CD4-positive, alpha-beta T cell treated with Interleukin-2 at 100 ng/mL for 4 hours (primary cell): ENCODE data around the gene LMBR1.
"Not testable (repeated sequence)": the region's sequence is repeated elsewhere in the genome, so short reads cannot be mapped to it uniquely, and the experiment has no call there.

Source experiments
- DNase-seq: peaks from one replicate; pipeline ENCODE4 v3.0.0-alpha.2; 2020; ENCODE audit warnings: low spot score

Gene LMBR1

GRCh38 chr7:156655251-156655650 lies 237.7 kb downstream of the LMBR1 start:
- DNase-seq = no peak

GRCh38 chr7:156654511-156655234 lies 238.3 kb downstream of the LMBR1 start:
- no peak for DNase-seq

- DNase-seq = no peak
Observed at GRCh38 chr7:156652886-156653568, 240.0 kb downstream of the LMBR1 start.

GRCh38 chr7:156651474-156651873 lies 241.5 kb downstream of the LMBR1 start:
- no peak for DNase-seq

GRCh38 chr7:156650042-156650441 lies 242.9 kb downstream of the LMBR1 start:
- DNase-seq = no peak

GRCh38 chr7:156647330-156647729 lies 245.7 kb downstream of the LMBR1 start:
- not testable (repeated sequence) for DNase-seq

GRCh38 chr7:156642306-156643045 lies 250.5 kb downstream of the LMBR1 start:
- DNase-seq = no peak

GRCh38 chr7:156640949-156641485 lies 252.0 kb downstream of the LMBR1 start:
- peak; percentile 61 for DNase-seq

- DNase-seq = peak; percentile 96
Observed at GRCh38 chr7:156640257-156640948, 252.6 kb downstream of the LMBR1 start, which contains the start of gene RNF32. TSS of gene RNF32 (plus strand) at chr7:156640774. CDS start at chr7:156643878, 3,104 bp downstream.

- DNase-seq = no peak
Observed at GRCh38 chr7:156639426-156640256, 253.3 kb downstream of the LMBR1 start.

GRCh38 chr7:156638443-156639077 lies 254.4 kb downstream of the LMBR1 start:
- DNase-seq = no peak

GRCh38 chr7:156637093-156637492 lies 255.9 kb downstream of the LMBR1 start:
- not testable (repeated sequence) for DNase-seq

GRCh38 chr7:156635529-156636385 lies 257.2 kb downstream of the LMBR1 start:
- DNase-seq = no peak

GRCh38 chr7:156634117-156634516 lies 258.9 kb downstream of the LMBR1 start:
- no peak for DNase-seq

GRCh38 chr7:156629873-156630272 lies 263.1 kb downstream of the LMBR1 start:
- DNase-seq = no peak

- DNase-seq = no peak
Observed at GRCh38 chr7:156628562-156628961, 264.4 kb downstream of the LMBR1 start.
